ENCODE data around the gene MAPKAP1.

DNA sequence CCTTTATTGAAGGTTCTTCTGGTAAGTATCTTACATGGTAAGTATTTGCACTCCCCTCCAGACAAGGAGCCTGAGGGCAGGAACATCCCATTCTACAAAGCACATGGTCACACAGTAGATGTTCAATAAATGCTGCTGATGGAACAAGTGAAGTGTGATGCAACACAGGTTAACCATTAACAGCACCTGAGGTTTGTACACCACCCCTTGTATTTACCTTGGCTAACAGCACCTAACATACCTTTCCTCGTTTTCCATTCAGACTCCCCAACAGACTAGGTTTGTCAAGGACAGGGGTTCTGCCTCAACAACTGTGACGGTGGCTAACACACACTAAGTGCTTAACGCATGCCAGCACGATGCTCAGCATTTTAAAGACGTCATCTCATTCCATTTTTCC lies 213.6 kb downstream of the MAPKAP1 start:
- TF ChIP-seq GATA2 (CRISPR knock-in tag; IDR thresholded peaks at IDR 0.05) (no peak), CHD4 (IDR thresholded peaks at IDR 0.05; ENCODE audit: insufficient read depth, insufficient replicate concordance, low read depth, low read length, poor library complexity, severe bottlenecking) (no peak), NRF1 (conservative IDR thresholded peaks at IDR 0.05 in 1 of 2, IDR thresholded peaks at IDR 0.05 in 1 of 2) (no peak), MYC (IDR thresholded peaks at IDR 0.05; ENCODE audit: low read depth, low read length) (no peak), MYC (CRISPR knock-in tag; IDR thresholded peaks at IDR 0.05; ENCODE audit: borderline replicate concordance, low read depth) (no peak), POLR2A (conservative IDR thresholded peaks at IDR 0.05) (no peak), TAF1 (IDR thresholded peaks at IDR 0.05; ENCODE audit: control insufficient read depth, extremely low read depth, insufficient read depth, low read length, severe bottlenecking) (no peak), DIDO1 (tag; IDR thresholded peaks at IDR 0.05; ENCODE audit: low read depth) (no peak), ZFPM2 (CRISPR knock-in tag; IDR thresholded peaks at IDR 0.05) (no peak), ZEB2 (IDR thresholded peaks at IDR 0.05) (no peak), TAF7 (tag; IDR thresholded peaks at IDR 0.05) (no peak), EP300 (IDR thresholded peaks at IDR 0.05; ENCODE audit: low read length) (no peak)
- TF ChIP-seq, protein P1, sequence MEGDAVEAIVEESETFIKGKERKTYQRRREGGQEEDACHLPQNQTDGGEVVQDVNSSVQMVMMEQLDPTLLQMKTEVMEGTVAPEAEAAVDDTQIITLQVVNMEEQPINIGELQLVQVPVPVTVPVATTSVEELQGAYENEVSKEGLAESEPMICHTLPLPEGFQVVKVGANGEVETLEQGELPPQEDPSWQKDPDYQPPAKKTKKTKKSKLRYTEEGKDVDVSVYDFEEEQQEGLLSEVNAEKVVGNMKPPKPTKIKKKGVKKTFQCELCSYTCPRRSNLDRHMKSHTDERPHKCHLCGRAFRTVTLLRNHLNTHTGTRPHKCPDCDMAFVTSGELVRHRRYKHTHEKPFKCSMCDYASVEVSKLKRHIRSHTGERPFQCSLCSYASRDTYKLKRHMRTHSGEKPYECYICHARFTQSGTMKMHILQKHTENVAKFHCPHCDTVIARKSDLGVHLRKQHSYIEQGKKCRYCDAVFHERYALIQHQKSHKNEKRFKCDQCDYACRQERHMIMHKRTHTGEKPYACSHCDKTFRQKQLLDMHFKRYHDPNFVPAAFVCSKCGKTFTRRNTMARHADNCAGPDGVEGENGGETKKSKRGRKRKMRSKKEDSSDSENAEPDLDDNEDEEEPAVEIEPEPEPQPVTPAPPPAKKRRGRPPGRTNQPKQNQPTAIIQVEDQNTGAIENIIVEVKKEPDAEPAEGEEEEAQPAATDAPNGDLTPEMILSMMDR (IDR thresholded peaks at IDR 0.05 in 2 of 3, conservative IDR thresholded peaks at IDR 0.05 in 1 of 3; ENCODE audit: insufficient read depth in 2 of 3, low read depth in 1 of 3, low read length in 3 of 3) = no peak

Measured in K562 (cell line).